ENCODE measurements around the gene PAPLN.
A peak's percentile ranks its signal among the peaks of the same experiment; 100 is the strongest.

PAPLN gene

DNA sequence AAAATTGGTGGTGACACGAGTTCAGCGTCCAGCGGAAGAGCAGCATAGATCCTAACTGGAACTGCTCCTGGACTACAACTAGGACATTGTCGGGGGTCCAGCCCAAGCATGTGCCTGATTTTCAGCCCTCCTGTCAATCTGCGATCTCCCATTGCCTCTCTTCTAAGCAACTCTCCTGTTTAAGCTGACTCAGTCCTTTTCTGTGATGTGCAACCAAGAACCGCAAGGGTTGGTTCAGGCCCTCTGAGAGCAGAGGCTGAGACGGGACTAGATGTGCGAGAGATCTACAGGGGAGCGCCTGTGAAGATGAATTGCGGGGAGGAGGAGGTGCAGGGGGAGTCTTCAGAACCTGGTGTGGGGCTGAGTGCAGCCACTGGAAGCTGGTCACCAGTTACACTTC lies 3.7 kb upstream of the PAPLN start:
- DNase-seq, result no peak

GRCh38 chr14:73234029-73234428 lies 3.3 kb upstream of the PAPLN start:
- DNase-seq, result no peak

GRCh38 chr14:73234586-73235394 lies 2.5 kb upstream of the PAPLN start:
- no peak for DNase-seq

DNA sequence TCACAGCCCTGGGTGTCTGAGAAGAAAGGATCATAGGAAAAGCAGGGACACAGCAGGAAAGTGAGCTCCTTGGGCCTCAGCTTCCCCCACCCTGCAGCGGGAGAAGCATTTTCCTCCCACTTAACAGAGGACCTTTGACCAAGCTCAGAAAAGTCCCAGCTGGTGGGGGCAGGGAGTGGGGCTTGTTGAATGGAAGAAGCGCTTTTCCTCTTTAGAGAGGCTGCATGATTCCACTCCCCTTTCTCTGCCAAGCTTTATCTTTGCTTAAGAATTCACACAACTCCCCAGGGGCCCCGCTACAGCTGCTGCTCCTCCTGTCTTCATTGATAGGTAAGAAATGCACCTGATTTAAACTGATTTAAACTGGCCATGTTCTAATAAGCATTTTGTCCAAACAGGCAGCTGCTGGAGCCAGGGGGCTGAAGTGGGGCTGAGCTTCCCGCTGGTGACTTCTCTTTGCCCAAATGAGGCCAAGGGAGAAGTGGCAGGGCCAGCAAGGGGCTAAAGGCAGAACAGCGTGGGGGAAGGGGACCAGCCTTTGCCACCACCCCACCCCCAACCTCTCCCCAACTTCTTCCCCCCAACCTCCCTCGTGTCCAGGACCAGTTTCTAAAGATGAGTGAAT lies 1.7 kb upstream of the PAPLN start:
- DNase-seq, result no peak

DNA sequence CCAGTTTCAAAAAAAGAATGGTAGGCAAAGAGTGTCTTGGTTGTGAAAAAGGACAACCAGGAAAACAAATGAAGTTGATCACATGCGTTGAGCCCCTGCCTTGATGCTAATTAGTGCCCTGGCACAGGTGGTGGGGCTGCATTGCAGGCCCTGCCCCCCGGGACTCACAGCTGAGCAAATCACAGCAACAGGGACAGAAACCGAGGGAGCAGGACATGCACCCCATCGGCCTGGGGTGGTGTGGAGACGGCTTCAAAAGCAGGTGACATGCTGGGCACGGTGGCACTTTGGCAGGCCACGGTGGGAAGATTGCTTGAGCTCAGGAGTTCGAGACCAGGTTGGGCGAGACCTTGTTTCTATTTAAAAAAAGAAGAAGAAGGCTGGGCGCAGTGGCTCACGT lies 1.1 kb upstream of the PAPLN start:
- DNase-seq, result no peak

DNA sequence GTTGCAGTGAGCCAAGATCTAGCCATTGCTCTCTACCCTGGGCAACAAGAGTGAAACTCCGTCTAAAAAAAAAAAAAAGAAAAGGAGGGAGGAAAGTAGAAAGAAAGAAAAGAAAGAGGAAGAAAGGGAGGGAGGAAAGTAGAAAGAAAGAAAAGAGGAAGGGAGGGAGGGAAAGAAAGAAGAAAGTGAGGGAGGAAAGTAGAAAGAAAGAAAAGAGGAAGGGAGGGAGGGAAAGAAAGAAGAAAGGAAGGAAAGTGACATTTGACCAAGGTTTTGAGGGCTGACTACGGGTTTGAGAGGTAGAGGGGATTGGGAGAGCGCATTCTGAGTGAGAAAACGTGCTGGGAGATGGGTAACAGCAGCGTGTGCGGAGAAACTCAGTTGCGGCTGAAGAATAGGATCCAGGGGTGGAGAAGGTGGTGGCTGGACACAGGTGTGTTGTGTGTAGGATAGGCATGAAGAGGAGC lies 521 bp upstream of the PAPLN start:
- DNase-seq, result no peak

- no peak for DNase-seq
These were observed 599 bp downstream of the PAPLN start for GRCh38 chr14:73237786-73238423.

DNA sequence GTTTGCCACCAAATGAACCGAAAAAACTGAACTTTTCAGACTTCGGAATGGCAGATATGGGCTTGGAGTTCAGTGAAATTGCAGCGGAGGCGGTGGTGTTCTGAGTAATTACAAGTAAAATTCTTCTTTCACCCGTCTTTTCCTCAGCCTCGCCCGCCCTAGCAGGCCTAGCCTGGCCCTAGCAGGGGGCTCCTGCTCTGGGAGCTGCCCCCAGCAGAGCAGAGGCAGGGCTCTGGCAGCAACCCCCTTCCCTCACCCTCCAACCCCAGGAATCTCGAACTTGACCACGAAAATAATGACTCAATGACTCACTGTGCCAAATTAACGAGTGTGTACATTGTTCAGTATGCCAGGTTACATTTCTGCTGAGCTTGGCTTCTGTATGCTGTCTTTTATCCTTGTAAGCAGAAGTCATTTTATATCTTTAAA lies 1.1 kb downstream of the PAPLN start:
- DNase-seq, result peak; percentile 38

DNA sequence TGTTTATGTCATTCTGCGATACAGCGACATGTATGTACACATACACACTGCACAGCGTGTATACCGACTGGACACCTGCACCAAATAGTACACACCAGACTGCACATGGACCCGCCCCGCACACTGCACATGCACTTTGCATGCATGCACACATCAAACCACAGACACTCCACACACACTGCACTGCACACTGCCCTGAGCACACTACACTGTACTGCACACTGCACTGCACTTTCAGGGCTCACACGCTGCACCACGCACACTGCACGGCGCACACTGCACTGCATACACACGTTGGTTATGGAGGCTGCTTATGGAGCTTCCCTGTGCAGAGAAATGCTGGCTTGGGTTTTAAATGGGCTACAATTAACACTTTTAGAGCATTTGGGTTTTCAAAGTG lies 1.6 kb downstream of the PAPLN start:
- no peak for DNase-seq

GRCh38 chr14:73239393-73240241 lies 2.3 kb downstream of the PAPLN start:
- DNase-seq, result no peak

DNA sequence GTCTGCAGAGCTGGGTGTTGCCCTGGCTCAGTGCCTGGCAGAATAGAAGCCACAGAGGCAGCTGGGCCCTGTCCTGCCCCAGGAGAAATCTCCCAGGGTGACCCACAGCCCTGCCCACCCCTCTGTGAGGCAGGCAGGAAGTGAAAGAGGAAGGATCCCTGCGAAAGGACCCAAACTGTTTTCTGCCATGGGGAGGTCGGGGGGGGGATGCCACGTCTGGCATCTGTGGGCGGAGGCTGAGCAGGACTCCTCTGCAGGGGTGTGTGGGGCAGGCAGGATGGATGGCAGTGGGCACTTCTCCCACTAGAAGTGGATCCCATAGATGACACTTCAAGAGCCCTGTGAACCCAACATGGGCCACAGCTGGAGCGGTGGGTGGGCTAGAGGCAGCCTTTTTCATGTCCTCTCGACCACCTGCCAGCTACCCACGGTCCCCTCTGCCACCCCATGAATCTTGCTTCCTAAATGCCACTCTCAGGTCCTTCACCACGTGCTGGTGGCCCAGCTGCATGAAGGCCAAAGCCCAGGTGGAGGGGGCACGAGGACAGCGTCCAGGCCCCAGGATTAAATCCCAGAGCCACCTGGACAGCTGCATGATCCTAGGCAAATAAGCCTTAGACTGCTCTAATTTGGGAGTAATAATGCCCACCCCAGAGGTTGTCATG lies 3.6 kb downstream of the PAPLN start:
- no peak for DNase-seq

DNA sequence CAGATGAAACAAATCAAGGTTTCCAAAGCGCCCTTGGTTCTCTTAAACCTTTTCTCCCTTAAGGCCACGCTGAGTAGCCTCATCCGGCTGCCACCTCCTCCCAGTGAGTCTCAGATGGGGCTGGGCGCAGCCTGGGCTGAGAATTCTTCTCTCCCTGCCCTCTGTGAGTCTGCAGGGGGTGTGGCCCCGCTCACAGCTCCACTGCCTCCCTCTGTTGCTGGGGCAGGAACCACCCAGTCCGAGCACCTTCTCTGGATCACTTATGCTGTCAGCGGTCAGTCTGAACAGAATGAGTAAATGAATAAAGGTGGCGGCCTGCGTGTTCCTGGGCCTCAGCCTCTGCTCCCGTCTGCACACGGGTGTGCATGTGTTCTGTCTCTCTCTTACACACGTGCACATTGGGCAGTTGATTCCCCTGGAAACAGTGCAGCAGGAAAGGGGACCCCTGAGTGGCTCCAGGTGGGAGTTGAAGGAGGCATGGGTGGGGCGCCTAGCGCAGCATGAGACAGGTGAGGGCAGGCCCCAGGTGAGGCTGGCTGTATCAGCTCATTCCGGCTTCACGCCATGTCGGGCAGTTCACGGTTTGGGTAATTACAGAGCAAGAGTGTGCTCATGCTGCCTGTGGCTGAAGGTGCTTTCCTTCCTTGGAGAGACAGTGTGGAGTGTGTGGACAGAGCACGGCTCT lies 4.3 kb downstream of the PAPLN start:
- no peak for DNase-seq

DNA sequence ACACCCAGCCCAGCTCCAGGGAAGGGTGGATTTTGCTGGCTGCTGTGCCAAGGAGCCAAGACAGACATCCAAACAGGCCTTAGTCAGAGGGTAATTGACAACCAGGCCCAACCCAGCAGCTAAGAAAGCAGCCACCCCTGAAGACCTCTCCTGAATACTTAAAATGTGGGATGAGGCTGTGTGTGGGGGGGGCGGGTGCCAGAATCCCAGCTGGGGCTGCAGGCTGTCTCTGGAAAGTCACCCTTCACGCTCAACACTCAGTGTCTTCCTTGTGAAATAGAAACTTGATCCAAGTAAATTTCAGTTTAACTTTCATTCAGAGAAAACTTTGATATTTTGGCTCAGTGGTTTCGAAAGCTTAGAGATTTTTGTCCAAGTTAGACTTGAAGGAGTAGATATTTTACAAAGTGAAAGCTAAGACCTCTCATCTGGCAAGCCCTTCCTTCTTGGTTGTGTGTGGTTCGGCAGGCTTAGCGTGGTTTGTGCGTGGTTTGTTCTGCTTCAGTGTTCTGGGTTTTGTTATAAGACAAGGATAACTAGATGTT lies 5.1 kb downstream of the PAPLN start:
- DNase-seq, result no peak

DNA sequence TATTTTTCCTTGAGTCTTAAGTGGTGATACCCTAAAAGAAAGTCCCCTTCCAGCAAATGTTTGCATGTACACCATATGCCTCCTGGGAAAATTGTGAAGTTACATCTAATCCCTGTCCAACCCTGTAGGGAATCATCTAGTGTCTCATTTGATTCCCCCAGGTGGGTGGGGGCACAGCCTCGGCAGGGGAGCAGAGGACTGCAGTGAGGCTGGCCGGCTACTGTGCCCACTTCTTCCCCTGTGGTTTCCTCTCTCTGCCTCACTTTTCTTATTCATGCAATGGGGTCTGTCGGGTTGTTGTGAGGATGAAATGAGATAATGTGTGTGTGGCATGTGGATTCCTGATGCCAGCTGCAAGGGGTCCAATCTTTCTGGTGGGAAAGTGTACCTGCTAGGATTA lies 6.0 kb downstream of the PAPLN start:
- no peak for DNase-seq

DNA sequence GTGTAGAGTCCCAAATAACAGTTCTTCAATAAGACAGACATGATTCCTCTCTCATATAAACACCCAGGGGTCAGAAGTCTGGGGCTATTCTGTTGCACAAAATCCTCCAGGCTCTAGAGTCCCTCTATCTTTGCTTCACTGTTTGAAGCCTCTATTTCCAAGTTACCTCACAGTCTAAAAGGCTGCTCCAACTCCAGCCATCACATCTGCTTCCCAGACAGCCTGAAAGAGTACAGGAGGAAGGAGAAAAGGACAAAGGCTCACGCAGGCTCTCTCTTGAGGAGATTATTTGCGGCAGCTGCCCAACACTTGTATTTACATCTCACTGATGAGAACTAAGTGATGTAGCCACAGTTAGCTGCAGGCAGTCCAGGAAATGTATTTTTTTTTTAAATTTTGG lies 6.4 kb downstream of the PAPLN start:
- DNase-seq, result no peak

GRCh38 chr14:73244541-73245290 lies 7.4 kb downstream of the PAPLN start:
- DNase-seq, result no peak

DNA sequence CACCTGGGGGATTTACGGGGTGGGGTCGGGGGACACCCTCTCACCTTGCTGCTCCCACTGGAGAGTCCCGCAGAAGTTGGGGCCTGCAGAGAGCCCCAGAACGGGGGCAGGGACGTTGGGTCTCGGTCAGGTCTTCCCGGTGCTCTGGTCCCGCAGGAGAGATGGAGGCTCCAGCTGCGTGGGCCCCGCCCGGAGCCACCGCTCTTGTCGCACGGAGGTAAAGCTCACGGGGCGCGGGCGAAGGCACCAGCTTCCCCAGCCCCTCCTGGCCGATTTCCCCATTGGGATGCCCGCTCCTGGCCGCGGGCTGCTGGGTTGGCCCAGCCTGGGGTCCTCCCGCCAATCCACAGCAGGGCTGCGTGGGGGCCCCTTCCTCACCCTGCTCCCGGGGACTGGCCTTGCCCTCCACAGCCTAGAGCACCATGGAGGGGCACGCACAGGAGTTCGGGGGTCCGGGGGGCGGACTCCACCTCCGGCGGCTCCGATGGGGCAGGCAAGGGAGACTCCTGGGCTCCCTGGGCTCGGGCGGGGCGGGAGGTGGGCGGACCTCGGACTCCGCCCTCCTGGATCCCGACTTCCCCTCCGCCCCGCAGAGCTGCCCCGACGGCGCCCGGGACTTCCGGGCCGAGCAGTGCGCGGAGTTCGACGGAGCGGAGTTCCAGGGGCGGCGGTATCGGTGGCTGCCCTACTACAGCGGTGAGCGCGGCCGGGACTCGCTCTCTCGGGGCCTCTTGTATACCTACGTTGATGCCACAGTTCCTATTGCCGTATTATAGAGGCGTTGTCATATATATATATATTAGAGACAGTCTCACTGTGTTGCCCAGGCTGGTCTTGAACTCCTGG lies 8.4 kb downstream of the PAPLN start:
- DNase-seq, result peak; percentile 73

GRCh38 chr14:73246387-73247150 lies 9.3 kb downstream of the PAPLN start:
- no peak for DNase-seq
